GM12878 (cell line): ENCODE data around the gene NEGR1. TPM values are rescaled to one million over a fixed set of nuclear protein-coding genes. Genes with fewer than 3 reads are reported as not detected.

Experiments used
- CHD2 ChIP-seq: IDR thresholded peaks from 2 replicates; pipeline ENCODE4 v1.6.1; 2011; ENCODE audit warnings: low read depth, low read length, improper control_type of control experiment, borderline replicate concordance
- CTCF ChIP-seq, 3 experiments: IDR thresholded peaks in 2 of 3; conservative IDR thresholded peaks in 1 of 3; 2 replicates each; pipeline ENCODE4 v1.5.1; 2011; ENCODE audit warnings: low read depth in 3 of 3, low read length in 3 of 3, mild to moderate bottlenecking in 3 of 3, control low read depth in 2 of 3, moderate library complexity in 2 of 3, inconsistent platforms in 1 of 3, mixed read lengths in 1 of 3; ENCODE audit not compliant: control insufficient read depth in 2 of 3, insufficient read depth in 1 of 3; ENCODE audit errors: extremely low read depth in 1 of 3
- E2F8 ChIP-seq: fragments of 450-650 bp; IDR thresholded peaks from 2 replicates; pipeline ENCODE4 v1.6.1; 2018; ENCODE audit warnings: mild to moderate bottlenecking, low read depth, moderate library complexity; ENCODE audit not compliant: partially characterized antibody
- ESRRA ChIP-seq: IDR thresholded peaks from 2 replicates; pipeline ENCODE4 v1.6.1; 2012; ENCODE audit warnings: mild to moderate bottlenecking, low read length, improper control_type of control experiment
- FOXK2 ChIP-seq: fragments of 450-650 bp; IDR thresholded peaks from 2 replicates; pipeline ENCODE4 v1.6.1; 2017; ENCODE audit warnings: mild to moderate bottlenecking, moderate library complexity
- IRF3 ChIP-seq: fragments of 450-650 bp; IDR thresholded peaks from 2 replicates; pipeline ENCODE4 v1.6.1; 2014; ENCODE audit warnings: mild to moderate bottlenecking
- RUNX3 ChIP-seq: IDR thresholded peaks from 2 replicates; pipeline ENCODE4 v1.6.1; 2012; ENCODE audit warnings: low read length, inconsistent platforms
- TCF3 ChIP-seq: IDR thresholded peaks from 2 replicates; pipeline ENCODE4 v1.6.1; 2012; ENCODE audit warnings: low read depth, mild to moderate bottlenecking, low read length, borderline replicate concordance; ENCODE audit not compliant: insufficient read depth
- polyA plus RNA-seq, 11 experiments: library from polyadenylated mRNA; depleted of rRNA in 4 of 11; unstranded in 6 of 11; stranded (reverse) in 5 of 11; fragments of >200 nt; fragmentation: Nextera tagmentation in 4 of 11; fragmentation: Illumina TruSeq in 1 of 11; extraction: Ambion mirVana in 4 of 11; extraction: Trizol in 1 of 11; gene quantifications; 1 replicate in 1 of 11; 2 replicates in 10 of 11; pipeline versions ENCODE4 v1.2.1 to v1.2.3, GENCODE V29; 2011 to 2016; ENCODE audit warnings: inconsistent platforms in 2 of 11, missing spikeins in 2 of 11, low read depth in 1 of 11
- total RNA-seq, 4 experiments: library from RNA; depleted of rRNA in 3 of 4; stranded (reverse); fragments of >200 nt in 3 of 4; fragmentation: Illumina TruSeq in 1 of 4; extraction: Trizol in 1 of 4; gene quantifications; 2 replicates each; pipeline versions ENCODE4 v1.2.1 to v1.2.3, GENCODE V29; 2013 to 2021

The NEGR1 gene
- total and polyA plus RNA-seq, 10 of the 15 experiments (the other 5 are each of a cell fraction or from before 2014, with no cell fraction given), result under 0.01 to 0.03 (median 0.01) TPM; not detected in 7

- TF ChIP-seq E2F8, result no peak
- TF ChIP-seq FOXK2, result no peak
- no peak for TF ChIP-seq TCF3
- TF ChIP-seq CHD2, result no peak
- TF ChIP-seq ESRRA, result no peak
- TF ChIP-seq IRF3, result no peak
- no peak for TF ChIP-seq CTCF (IDR thresholded peaks at IDR 0.05 in 2 of 3, conservative IDR thresholded peaks at IDR 0.05 in 1 of 3; ENCODE audit: control insufficient read depth in 2 of 3, extremely low read depth in 1 of 3, insufficient read depth in 1 of 3, low read depth in 3 of 3, low read length in 3 of 3)
- TF ChIP-seq RUNX3, result no peak
These were observed 221.7 kb downstream of the NEGR1 start (continued) for GRCh38 chr1:72060466-72061245.
